Activated CD4-positive, alpha-beta T cell treated with anti-CD3 and anti-CD28 coated beads for 1 hour (primary cell): ENCODE data around the gene IRF1.

Experiments used
- DNase-seq: peaks from one replicate; pipeline ENCODE4 v3.0.0-alpha.2; 2020

IRF1 gene

DNA sequence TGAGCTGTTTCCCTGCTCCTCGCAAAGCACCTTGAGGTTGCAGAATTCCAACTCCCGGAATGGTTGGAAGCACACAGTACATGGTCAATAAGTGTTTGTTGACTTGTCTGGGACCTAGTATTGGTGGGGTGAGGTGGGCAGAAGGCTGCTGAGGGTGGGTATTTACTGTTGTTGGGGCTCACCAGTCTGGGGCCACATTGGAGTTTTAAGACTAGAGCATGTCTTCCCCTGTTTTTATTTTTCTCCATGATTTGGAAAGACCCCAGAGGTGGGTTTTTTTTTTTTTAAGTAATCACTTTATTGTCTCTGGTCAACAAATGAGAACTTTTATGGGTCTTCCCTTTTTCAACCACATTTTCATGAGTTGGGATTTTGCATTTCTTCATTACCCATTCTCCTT lies 55.1 kb downstream of the IRF1 start:
- no peak for DNase-seq

DNA sequence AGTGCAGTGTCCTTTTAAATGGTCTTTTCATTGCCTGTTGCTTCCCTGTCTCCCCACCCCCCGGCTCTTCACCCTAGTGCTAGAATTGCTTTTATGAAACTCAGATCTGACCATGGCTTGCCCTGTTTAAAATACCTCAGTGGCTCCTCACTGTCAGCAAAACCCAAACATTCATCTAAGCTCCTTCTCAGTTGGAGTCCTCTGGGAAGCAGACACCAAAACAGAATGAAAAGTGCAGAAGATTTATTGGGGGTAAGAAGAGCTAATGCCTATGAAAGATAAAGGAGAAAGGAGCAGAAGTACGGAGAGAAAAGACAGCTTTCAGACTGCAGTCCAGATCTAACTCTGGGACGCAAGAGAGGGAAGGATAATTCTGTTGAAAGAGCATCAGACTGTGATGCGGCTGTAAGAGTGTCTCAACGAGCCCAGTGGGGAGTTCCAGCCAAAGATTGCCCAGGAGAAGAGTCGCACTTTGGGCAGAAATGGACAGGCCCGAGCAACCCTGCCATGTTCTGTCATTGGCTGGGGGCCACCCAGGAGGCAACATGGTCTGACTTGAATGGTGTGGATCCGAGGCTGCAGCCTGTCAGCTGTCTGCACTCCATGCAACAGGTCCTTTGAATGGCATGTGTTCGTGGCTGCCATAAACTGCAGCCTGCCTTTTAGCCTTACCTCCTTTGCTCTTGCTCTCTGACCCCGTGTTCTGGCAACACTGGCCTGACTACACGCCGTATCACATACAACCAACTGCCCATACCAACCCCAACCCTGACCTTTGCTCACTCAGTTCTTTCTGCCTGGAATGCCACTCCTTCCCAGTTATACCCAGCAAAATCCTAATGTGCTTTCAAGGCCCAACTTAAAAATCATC lies 55.9 kb downstream of the IRF1 start:
- DNase-seq = no peak

DNA sequence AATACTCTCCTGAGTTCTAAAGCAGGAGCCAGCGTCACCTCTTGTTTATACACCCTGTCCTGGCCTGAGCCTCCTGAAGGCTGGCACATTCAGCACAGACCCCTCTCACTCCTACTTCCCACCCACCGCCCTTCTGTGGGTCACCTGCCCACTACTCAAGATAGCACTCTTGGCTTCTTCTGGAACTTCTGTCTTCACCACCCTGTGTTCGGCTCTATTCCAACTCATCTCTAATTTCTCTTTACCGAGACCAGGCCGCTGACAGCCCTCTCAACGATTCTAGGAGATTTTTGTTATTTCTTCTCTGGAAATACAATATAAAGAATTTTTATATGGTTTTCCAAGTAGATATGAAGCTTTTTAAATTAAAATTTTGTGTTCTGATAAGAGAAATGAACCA lies 57.4 kb downstream of the IRF1 start:
- DNase-seq = no peak

DNA sequence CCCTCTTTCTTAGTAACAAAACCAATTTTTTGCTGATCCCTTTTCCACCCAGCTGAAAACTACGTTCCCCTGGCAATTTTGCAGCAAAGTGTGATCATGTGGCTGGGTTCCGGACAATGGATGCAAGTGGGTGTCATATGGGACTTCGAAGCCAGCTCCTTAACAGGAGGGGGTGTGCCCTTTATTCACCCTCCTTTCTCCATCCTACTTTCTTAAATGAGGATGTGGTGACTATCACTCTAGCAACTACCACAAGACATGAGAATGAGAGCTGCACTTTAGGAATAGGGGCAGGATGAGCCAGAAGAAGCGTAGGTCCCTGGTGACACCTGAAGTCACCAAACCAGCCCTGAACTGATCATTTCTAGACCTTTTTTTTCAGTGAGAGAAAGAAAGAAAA lies 58.9 kb downstream of the IRF1 start:
- no peak for DNase-seq
